Islet precursor cell (in vitro differentiated cells): ENCODE data around the gene CREB5.
A peak's percentile ranks its signal among the peaks of the same experiment; 100 is the strongest.
"Not testable (repeated sequence)": the region's sequence is repeated elsewhere in the genome, so short reads cannot be mapped to it uniquely, and the experiment has no call there.

ENCODE experiments used
- DNase-seq: peaks from one replicate; pipeline ENCODE4 v3.0.0-alpha.2; 2018

CREB5 gene, protein sequence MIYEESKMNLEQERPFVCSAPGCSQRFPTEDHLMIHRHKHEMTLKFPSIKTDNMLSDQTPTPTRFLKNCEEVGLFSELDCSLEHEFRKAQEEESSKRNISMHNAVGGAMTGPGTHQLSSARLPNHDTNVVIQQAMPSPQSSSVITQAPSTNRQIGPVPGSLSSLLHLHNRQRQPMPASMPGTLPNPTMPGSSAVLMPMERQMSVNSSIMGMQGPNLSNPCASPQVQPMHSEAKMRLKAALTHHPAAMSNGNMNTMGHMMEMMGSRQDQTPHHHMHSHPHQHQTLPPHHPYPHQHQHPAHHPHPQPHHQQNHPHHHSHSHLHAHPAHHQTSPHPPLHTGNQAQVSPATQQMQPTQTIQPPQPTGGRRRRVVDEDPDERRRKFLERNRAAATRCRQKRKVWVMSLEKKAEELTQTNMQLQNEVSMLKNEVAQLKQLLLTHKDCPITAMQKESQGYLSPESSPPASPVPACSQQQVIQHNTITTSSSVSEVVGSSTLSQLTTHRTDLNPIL

DNA sequence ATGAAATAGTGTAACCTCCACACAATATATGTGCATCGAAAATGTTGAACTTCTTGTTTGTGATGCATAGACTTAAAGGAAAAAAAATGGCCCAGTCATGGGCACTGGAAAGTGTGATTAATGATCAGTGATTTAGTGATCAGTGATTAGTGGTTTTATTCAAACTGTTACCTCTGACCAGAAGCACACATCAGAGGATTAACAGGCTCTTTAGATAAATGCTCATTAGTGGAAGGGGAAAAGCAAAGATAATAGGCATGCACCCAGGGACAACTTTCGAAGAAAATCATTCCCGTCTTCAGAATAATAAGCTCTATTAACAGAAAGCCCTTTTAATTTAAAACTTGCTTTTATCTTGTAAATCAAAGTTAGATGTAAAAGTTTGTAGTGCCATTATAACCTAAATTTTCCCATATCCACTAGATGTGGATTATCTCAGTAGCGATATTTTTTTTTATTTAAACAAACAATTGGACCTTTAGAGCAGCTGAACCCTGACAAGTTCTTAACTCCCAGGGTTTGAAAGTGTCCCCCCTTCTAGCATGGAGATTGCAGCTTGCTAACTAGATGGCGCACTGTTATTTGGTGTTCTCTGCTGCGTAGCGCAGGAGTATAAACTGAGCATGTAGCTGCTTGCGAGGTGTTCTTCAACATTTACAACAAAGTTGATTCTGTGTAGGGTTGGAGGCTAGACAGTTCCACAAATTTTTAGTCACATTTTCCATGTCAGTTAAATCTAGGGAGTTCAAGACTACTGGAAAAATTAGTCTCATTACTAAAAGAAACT lies at the start of gene CREB5:
Gene CREB5 (plus strand): TSS at position 643 of the 787 bp plus-strand sequence. CDS start 397 bp downstream, outside the sequence.
- no peak for DNase-seq

DNA sequence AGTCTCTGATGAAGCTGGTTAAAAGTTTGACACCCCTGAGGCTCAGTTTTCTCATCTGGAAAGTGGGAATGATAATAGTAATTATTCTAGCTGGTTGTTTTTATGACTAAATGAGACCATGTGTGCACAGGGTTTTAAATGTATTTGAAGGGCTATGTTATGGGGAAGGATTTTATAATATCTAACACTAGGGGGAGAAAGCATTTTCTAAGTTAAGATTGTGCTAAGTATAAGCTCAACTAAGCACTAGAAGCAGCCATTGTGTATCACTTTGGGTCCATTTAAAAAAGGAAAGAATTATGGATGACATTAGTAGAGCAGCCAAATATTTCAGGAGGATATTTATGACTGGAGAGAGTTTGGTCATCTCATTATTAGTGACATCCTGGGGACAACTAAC lies 49.5 kb upstream of the CREB5 start:
- DNase-seq, result no peak

DNA sequence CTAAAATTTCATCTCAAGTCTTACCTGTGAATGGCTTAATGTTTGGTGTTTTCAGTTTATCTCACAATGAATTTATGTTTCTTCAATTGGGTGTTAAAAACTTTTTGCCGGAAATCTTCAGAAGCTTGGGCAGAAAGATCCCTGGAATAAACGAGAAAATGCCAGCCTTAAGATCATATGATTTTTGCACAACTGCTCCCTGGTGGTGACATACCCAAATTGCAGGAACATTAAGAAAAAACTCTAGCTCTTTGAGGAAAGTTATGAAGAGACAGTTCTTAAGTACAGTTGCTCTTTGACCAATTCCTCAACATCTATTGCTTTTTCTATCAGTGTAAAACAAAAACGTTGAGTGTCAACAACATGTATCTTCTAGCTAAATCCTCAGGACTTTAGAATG lies 48.2 kb upstream of the CREB5 start:
- no peak for DNase-seq

DNA sequence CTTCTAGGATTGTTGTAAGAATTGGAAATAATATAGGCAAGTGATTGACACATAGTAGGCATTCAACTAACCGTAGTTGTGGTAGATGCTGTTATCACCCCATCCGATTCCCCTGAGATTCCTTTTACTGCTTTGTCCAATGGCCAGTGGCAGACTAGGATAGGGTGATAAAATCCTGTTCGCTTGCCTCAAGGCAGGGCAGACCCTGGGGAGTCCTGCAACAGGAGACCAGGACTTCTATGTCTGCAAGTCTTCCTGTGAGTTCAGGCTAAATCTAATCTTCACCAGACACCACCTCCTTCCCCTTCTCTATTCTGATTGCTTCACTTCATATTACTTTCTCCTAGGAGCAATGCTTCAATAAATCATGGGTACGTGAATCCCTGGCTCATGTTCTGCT lies 42.8 kb upstream of the CREB5 start:
- DNase-seq, result peak; percentile 68

DNA sequence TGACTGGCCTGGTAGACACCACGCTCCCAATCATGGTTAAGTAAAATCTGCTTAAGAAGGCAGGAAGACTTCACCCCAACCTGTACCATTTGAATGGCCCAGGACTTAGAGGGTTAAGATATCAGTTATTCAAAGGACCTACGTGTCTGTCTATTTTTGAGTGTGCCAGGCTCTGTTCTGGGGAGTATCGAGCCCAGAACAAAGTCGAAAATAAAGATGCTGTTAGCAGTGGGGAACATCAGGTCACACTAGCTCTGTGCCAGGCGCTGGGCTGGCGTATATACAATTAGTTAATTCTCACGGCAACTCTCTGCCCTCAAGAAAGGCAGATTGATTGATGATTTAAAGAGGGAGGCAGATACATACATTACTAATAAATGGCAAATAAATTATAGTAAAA lies 40.5 kb upstream of the CREB5 start:
- DNase-seq, result no peak

DNA sequence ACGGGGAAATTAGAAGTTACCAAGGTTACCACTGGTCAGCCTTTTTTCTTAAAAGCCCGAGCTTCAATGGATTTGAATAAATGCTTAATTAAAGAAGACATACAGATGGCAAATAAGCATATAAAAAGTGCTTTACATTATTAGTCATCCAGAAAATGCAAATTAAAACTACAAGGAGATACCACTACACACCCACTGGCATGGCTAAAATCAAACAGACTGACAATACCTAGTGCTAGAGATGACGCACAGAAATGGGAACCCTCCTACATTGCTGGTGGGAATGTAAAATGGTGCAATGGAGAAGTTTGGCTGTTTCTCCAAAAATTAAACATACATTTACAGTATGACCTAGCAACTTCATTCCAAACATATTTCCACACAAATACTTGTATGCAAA lies 38.3 kb upstream of the CREB5 start:
- DNase-seq, result no peak

DNA sequence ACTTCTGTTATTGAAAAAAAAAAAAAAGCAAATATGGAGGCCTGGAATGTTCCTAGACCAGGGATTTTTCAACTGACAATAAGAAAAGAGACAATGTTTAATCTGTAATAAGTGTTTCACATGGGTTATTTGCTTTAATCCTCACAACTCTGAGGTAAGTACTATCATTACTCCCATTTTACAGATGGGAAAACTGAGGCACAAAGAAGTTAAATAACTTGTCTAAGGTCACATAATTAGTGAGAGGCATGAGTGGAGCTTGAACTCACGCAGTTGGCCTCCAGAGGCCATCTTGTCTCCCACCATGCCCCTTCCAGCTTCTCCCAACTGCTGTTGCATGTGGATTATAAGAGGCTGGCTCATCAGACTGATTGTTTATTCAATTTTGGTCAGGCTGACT lies 36.6 kb upstream of the CREB5 start:
- DNase-seq, result no peak

DNA sequence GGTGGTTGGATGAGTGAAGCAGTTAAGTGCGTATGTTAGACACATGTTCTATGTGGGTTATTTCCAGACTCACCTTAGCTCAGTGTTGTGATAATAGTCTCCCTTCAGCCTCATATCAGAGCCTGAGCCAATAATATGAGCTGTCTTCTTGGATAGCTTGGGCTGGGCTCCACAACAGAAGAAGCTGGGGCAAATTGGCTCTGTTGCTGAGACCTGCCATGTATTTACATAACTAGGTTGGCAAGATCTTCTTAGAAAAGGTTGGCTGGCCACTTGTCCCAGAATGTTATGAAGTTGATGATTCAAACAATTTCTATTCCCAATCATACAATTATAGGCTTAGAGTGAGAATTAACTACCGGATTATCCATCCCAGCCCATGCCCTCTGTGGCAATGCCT lies 35.7 kb upstream of the CREB5 start:
- DNase-seq, result no peak

DNA sequence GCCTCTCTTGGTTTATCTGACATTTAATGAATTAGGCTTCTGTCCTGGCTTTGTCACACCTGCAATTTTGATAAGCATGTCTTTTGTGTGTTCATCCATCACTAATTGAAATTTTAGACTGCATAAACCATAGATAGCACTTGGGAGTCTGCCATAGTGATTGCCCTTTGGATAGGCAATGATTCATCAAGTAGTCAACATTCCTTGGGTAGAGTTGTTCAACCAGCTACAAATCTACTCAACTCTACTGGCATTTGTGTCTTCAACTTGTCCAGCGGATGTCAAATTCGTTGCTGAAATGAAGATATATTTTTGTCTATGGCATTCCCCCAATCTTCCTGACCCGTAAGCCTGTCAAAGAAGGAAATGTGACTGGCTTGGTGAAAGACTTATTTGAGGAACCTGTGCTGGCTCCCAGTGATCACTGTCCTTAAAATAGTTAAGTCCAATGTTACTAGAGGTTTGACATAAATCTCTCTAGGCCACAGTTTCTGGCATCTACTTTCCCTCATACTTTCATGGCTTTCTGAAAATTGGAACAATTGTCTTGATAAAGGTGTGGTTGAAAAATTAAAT lies 33.7 kb upstream of the CREB5 start:
- DNase-seq, result no peak

DNA sequence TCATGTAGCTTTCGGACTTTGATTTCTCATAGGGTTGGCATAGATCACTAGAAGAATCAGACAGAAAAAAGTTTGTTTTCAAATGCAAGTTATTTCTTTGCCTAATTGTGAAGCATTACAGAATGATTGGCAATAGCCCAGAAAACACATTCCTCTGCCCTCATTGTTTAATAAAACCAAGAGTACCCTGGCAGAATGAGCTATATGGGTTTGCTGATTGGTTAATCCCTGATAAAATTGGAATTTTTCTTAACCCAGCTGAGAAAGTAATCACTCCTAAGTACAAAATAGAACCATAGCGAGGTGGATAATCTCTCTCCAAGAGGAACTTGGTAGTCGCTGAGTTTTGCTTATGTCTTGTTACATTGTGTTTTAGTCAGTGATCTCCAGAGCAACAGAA lies 30.9 kb upstream of the CREB5 start:
- no peak for DNase-seq

DNA sequence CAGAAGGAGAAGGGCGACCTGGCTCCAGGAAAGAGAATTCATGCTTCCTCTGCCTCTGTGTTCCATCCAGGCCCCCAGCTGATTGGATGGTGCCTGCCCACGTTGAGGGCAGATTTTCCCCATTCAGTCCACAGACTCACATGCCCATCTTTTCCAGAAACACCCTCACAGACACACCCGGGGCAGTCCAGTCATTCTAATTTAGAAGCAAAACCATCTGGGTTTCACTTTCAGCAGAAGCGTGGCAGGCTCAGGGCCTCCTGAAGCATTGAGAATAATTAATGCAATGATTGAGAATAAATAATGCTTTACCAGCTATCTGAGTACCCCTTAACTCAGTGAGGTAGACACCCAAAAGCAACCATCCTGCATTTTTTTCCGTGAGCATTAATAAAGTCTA lies 30.2 kb upstream of the CREB5 start:
- no peak for DNase-seq

DNA sequence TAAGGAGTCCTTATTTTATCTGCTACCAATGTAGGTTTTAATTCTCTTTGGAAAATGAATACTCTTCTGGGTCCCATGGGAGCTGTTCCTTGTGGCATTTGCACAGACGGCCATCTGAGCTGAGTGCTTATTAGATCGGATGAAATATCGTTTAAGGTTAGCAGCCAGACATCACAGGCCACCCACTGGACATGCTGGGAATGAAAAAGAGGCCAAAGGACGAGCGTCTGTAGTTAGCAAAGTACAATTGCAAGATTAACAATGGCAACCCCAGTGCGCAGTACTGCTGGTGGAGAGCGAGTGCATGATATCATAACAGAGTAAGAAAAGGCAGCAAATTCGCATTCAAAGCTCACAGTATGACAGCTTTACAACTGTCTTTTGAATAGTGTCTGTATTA lies 28.3 kb upstream of the CREB5 start:
- DNase-seq, result no peak

DNA sequence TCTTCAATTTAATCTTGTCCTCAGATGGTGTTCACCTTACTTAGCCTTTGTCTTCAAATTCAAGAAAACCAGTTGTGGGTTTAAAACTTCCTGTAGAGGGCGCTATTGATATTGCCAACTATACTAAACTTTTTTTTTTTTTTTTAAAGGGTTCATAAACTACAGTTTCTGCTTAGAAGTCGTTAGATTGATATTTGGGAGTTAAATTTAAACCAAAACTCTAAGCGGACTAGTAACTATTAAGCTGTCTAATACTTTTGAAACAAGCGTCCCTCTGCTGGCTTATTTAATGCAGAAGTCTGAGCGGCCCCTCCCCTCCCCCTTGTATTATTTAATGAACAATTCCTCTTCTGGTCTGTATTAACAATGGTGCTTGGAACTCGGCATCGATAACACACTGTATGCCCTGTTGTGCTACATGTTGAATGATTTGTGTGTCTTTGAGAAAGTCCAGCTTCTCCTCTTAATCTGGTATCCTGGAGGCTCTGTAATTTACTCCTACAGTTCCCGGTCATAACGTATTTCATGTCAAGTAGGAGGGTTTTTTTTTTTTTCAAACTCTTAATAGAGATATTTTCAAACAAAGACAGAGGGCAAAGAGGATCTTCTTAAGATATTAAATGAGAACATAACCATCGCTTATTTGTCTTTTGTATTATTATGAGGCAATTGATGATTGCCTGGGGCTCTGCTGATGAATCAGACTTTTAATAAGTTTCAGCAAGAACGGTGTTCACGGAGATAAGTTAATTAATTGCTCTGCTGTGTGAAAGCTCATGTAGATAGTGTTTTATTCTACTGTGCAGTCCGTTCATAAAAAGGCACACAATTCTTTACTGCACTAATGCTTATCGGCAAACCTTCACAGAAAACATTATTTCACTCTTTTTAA lies 22.6 kb upstream of the CREB5 start:
- DNase-seq, result no peak

DNA sequence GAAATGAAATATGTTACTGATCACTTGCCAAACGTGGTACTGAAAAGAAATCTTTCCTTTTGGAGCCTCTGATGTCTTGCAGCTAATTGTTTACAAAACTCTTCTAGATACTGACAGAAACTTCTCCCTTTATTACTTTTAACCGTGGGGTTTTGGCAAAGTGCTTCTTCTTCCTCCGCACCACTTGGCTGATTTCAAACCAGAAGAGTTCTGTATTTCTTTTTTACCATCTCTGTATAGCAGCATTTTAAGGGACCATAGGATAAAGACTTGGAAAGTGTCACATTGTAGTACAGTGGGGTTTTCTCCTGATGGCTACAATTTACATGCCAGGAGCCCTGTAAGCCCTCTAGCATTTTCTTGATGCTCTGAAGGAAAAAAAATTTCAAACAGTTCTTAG lies 21.9 kb upstream of the CREB5 start:
- DNase-seq, result no peak

DNA sequence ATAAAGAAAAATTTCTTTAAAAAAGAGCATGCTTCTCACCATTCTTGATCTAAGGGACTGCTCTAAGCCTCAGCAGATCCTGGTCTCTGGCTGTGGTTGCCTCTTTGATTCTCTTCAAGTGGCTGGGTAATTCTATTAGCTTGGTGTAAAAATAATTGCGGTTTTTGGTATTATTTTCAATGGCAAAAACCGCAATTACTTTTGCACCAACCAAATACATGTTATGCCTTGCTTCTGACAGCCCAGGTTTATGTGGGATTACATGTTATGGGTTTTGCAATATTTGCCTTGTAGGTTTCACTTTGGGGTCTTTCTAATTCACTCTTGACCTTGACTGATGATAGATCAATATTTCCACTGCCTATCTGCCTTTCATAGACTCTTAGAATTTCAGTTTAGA lies 20.0 kb upstream of the CREB5 start:
- no peak for DNase-seq

DNA sequence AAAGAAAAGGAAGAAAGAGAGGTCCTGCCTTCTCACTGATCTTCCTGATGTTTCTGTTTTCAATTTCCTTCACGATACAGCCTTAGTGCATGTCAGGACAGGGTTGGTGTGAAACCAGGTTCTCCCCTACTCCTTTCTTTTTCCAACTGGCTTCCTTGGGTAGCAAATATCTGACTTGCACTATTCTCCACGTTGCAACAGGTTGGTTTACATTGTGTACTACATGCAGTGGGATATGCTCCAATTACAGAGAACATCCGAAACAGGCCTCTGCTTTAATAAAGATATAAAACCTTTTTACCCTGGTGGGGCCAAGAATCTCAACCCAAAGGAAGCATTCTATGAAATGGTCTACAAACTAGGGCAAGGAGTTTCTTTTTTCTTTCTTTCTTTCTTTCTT lies 16.9 kb upstream of the CREB5 start:
- DNase-seq, result no peak

DNA sequence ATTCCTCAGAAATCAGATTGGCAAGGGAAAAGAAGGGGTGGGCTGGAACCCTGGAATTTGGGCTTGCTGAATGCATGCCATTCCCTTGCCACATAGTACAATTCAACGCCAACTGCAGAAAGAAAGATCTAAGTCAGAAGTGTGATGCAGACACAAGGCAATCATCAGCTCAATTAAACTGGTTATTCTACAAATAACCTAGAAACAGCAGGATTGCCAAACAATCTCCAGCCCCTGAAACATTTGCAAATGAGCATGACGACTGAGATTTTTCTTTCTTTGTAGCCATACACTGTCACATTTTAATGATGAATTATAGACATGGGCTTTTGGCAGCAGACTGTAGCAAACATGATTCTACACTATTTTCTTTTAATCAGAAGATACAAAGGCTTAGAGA lies 16.5 kb upstream of the CREB5 start:
- no peak for DNase-seq

DNA sequence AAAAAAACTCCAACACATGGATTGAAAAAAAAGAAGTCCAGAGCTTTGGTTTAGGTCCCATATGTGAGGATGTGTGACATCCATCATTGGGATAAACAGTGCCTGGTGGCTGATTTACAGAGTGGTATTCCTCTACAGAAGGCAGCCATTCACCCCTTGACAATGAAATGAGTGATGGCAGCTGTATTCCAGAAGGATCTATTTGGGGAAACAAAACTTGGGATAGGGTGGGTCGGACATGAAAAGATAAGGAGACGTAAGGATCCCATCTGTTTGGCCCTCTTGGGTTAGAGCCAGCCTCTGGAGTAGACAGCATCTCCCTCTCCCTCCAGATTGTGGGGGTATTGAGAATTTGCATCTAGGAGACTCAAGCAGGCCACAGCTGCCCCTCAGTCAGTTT lies 15.2 kb upstream of the CREB5 start:
- DNase-seq, result no peak

DNA sequence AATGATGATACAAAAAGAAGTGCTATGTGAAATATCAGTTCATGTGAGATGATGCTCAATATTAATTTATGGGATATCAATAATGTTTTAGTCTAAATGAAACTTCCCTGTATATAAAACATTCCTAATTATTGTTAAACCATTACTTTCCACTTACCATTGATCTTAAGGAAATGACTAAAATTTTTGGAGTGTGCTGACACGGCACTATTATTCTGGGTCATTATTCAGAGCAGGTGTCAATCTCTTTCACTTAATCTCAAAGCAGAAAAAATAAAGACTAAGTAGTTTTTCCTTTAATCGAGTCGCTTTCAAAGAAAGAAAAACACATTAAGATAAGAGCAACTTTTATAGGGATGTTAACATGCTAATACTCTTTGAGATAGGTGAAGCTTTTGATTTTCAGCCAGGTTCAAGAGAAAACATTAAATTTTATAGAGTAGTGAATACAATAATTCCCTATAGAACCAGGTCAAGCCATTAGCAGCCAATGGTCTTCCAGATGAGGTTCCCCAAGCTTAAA lies 11.4 kb upstream of the CREB5 start:
- no peak for DNase-seq

DNA sequence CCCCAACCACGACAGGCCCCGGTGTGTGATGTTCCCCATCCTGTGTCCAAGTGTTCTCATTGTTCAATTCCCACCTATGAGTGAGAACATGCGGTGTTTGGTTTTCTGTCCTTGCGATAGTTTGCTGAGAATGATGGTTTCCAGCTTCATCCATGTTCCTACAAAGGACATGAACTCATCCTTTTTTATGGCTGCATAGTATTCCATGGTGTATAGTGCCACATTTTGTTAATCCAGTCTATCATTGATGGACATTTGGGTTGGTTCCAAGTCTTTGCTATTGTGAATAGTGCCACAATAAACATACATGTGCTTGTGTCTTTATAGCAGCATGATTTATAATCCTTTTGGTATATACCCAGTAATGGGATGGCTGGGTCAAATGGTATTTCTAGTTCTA lies 10.8 kb upstream of the CREB5 start:
- not testable (repeated sequence) for DNase-seq

DNA sequence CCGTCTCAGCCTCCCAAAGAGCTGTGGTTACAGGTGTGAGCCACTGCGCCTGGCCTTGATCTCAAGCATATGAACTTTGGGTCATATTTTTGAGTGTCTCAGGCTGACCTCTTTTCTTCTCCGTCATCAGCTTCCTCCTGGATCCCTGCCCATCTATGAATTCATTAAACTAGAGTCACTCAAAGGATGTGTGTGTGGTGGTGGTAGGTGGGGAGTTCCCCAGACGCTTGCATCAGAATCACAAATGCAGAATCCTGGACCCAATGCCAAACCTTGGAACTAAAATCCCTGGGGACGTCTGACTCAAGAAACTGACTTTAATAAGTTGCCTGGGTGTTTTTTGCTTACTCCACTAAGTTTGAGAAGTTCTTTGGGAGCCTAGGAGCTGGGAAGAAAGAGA lies 6.7 kb upstream of the CREB5 start:
- DNase-seq, result no peak

DNA sequence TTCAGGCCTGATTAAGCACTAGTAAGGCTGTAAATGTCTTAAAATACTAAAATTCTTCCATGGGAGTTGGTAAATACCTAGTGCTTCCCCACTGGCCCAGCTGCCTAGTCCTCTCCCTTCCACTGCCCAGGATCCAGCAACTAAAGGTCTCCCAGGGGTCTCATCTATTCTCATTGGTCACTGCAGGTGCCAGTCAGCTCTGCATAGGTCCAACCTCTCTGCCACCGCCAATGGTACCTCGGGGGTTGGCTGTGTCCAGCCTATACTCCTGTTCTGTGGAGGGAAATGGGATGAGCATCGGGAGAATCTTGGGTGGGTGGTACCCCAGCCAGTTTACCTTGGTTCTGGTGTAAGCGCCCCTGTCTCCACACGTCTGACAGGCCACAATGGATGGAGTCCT lies 6.1 kb upstream of the CREB5 start:
- DNase-seq, result no peak

DNA sequence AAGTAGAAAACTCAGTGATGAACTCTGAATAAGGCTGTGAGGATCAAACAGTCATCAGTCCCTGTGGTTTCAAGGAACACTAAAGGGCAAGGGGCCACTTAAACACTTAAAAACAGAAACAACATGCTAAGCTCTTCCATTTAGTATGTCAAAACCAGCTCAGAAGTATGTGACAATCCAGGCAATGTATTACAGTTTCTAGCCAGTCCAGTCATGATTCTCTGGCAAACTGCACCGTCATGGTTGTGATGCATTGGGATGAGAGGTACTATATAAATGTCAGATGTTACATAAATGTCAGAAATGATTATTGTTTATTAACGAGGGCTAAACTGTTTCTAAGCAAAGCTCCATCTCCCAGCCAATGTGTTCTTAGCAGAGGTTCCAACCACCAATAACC lies 4.7 kb upstream of the CREB5 start:
- DNase-seq, result no peak
